Measurements from ENCODE around the gene TMOD4. TPM values are rescaled to one million over a fixed set of nuclear protein-coding genes. Genes with fewer than 3 reads are reported as not detected.
A peak's percentile ranks its signal among the peaks of the same experiment; 100 is the strongest.

TMOD4 gene
- total RNA-seq, 1 experiment from 2014 or later = 2.1 TPM

- no peak overlapping the region for H3K27ac Mint-ChIP-seq (ENCODE audit: unreplicated experiment)
- H3K9me3 Mint-ChIP-seq (ENCODE audit: low read depth, unreplicated experiment) = no peaks in the 10 kb centered on the region
- H3K36me3 Mint-ChIP-seq (ENCODE audit: insufficient read depth, unreplicated experiment) = peaks cover 63% of the 10 kb centered on the region
- intact Hi-C loops (cut with micrococcal nuclease; ENCODE audit: unreplicated experiment) = no loop called here
- CTCF ChIA-PET = interaction anchor here (0.8 kb wide), 1 partner anchor 521 kb away, joined by 4 read pairs; no protein-coding TSS in a partner anchor
- H3K4me1 Mint-ChIP-seq (ENCODE audit: low read depth, unreplicated experiment) = peaks cover 12% of the 10 kb centered on the region
- H3K4me3 Mint-ChIP-seq (ENCODE audit: low read depth, unreplicated experiment) = no peak overlapping the region
- no peak for DNase-seq
- no TSS peak for BruUV-seq (replicated peaks)
- H3K27me3 Mint-ChIP-seq (ENCODE audit: unreplicated experiment) = no peaks in the 10 kb centered on the region
- no peak for TF ChIP-seq CTCF (IDR thresholded peaks at IDR 0.05; ENCODE audit: unreplicated experiment)
Measured at GRCh38 chr1:151187205-151187604, 11.4 kb upstream of the TMOD4 start.

- Mint-ChIP-seq H3K9me3 (ENCODE audit: low read depth, unreplicated experiment) (no peaks in the 10 kb centered on the region), H3K36me3 (ENCODE audit: insufficient read depth, unreplicated experiment) (peaks cover 63% of the 10 kb centered on the region), H3K4me1 (ENCODE audit: low read depth, unreplicated experiment) (peaks cover 12% of the 10 kb centered on the region), H3K27me3 (ENCODE audit: unreplicated experiment) (no peaks in the 10 kb centered on the region), H3K4me3 (ENCODE audit: low read depth, unreplicated experiment) (no peak overlapping the region), H3K27ac (ENCODE audit: unreplicated experiment) (no peak overlapping the region)
- intact Hi-C loops (cut with micrococcal nuclease; ENCODE audit: unreplicated experiment) = no loop called here
- BruUV-seq (replicated peaks) = no TSS peak
- DNase-seq = no peak
- no peak for TF ChIP-seq CTCF (IDR thresholded peaks at IDR 0.05; ENCODE audit: unreplicated experiment)
- CTCF ChIA-PET = no interaction called here
Measured at GRCh38 chr1:151184211-151184610, 8.4 kb upstream of the TMOD4 start.

GRCh38 chr1:151176514-151177045 is 799 bp upstream of the TMOD4 start:
- DNase-seq = no peak
- H3K4me3 Mint-ChIP-seq (ENCODE audit: low read depth, unreplicated experiment) = no peak overlapping the region
- H3K4me1 Mint-ChIP-seq (ENCODE audit: low read depth, unreplicated experiment) = no peaks in the 10 kb centered on the region
- BruUV-seq (replicated peaks) = TSS peak; percentile 43
- H3K36me3 Mint-ChIP-seq (ENCODE audit: insufficient read depth, unreplicated experiment) = peaks cover 44% of the 10 kb centered on the region
- intact Hi-C loops (cut with micrococcal nuclease; ENCODE audit: unreplicated experiment) = no loop called here
- no peak overlapping the region for H3K27ac Mint-ChIP-seq (ENCODE audit: unreplicated experiment)
- no peaks in the 10 kb centered on the region for H3K9me3 Mint-ChIP-seq (ENCODE audit: low read depth, unreplicated experiment)
- CTCF ChIA-PET = interaction anchor here (0.9 to 1.0 kb wide), 2 partner anchors 13 to 77 kb away, joined by 3 to 4 read pairs; partner anchors contain the start of gene VPS72
- H3K27me3 Mint-ChIP-seq (ENCODE audit: unreplicated experiment) = no peaks in the 10 kb centered on the region
- TF ChIP-seq CTCF (IDR thresholded peaks at IDR 0.05; ENCODE audit: unreplicated experiment) = no peak

GRCh38 chr1:151175041-151175741 is 590 bp downstream of the TMOD4 start:
- no peak overlapping the region for H3K27ac Mint-ChIP-seq (ENCODE audit: unreplicated experiment)
- intact Hi-C loops (cut with micrococcal nuclease; ENCODE audit: unreplicated experiment) = no loop called here
- no peak for DNase-seq
- H3K9me3 Mint-ChIP-seq (ENCODE audit: low read depth, unreplicated experiment) = no peaks in the 10 kb centered on the region
- peaks cover 33% of the 10 kb centered on the region for H3K36me3 Mint-ChIP-seq (ENCODE audit: insufficient read depth, unreplicated experiment)
- BruUV-seq (replicated peaks) = no TSS peak
- no peaks in the 10 kb centered on the region for H3K4me1 Mint-ChIP-seq (ENCODE audit: low read depth, unreplicated experiment)
- no peak overlapping the region for H3K4me3 Mint-ChIP-seq (ENCODE audit: low read depth, unreplicated experiment)
- no peaks in the 10 kb centered on the region for H3K27me3 Mint-ChIP-seq (ENCODE audit: unreplicated experiment)
- TF ChIP-seq CTCF (IDR thresholded peaks at IDR 0.05; ENCODE audit: unreplicated experiment) = no peak
- CTCF ChIA-PET = no interaction called here
